GM21529 (cell line): ENCODE results near the gene PKD2L2.
"Not testable (repeated sequence)": the region's sequence is repeated elsewhere in the genome, so short reads cannot be mapped to it uniquely, and the experiment has no call there.

ENCODE experiments used
- ATAC-seq: cut with Tn5 transposase; IDR thresholded peaks from one replicate; pipeline ENCODE4 v1.9.1; 2021; ENCODE audit not compliant: unreplicated experiment

The PKD2L2 gene

DNA sequence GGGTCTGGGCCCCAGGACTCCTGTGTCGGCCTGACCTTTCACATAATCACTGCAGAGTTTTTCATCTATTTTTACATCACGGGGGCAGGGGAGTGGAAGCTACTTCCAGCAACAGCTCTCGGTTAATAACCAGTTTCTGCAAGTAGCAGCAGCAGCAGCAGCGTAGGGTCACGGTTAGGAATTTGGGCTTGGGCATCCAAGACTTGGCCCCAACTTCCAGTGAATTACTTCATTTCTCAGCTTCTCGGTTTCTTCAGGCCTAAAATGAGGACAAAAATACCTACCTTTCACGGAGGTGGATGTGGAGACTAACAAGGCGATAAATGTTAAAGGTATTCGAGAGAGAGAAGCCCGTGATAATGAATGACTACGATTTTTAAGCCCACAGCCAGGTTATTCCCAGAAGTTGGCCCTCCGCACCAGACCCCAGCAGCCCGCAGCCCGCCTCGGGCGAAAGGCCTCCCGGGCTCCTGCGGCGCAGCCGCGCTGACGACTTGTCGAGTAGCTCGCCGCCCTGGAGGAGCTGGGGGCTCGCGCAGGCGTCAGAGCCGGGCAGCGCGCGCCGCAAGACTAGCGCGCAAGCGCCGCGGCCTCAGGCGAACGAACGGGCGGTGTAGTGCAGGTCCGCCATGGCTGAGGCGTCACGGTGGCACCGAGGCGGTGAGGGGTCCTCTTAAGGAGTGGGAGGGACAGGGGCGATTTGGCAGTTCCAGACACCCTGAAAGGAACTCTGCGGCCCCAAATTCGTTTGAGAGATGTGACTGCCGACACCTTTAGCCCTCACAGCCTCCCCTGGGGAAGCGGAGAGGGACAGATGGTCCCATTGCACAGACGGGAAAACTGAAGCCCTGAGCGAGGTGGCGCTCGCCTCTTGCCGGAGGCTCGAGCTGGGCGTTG lies at the start of gene PKD2L2:
Gene PKD2L2 (plus strand): TSS at position 595 of the 897 bp plus-strand sequence. CDS start 35 bp downstream, at position 630.
- peak; percentile 95 for ATAC-seq

DNA sequence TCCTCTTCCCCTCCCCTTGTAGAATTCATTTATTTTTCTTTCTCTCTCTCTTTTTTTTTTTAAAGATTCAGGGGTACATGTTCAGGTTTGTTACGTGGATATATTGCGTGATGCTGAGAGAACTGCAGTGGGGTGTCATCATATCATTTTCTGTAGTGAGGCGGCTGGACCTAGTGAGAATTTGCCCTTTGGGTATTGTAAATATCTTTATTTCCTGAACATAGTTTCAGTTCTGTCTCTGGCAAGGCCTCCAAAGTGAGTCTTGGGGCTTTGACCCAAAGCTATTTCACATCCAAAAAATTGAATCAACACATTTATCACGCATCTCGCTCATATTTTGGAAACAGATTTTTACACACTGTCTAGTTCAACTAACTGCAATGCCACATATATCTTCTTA lies 47.0 kb upstream of the PKD2L2 start:
- no peak for ATAC-seq

DNA sequence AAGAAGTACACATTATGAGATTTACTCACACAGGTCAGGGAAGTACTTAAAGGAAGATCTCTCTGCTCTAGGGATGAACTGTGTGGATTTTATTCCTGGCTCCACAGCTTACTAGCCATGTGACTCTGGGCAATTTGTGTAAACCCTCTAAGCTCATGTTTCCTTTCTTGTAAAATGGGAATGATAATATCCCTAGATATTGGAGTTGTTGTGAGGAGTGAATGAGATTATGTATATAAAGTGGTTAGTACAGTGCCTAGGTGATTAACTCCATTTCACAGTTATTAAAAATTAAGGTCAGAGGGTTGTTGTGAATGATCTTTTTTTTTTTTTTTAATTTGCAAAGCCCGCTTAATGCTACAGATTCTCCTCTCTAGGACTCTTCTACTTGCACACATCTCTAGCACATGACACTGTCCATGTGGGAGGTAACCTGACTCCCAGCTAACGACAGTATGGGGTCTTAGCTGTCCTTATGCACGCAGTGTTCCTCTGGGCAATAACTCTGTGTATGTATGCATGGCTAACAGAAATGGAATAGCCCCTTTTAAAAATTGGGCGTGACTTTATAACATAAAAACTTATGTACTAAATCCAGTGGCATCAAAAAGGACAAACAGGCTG lies 45.5 kb upstream of the PKD2L2 start:
- no peak for ATAC-seq

DNA sequence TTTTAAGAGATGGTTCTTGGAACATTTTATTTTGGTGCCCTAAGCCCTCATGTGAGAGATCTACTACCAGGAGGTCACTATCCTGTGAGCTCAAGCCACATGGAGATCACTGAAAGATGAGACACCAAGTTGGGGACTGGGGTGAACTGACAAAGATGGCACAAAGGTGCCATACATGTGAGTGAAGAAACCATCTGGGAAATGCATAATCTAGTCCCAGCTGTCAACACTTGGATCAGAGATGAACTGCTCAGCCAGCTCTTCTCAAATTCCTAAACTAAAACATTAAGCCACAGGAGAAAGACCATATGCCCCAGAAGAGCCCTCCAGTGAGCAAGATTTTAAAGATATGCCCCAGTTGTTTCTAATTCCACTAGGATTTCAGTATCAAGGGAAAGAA lies 43.8 kb upstream of the PKD2L2 start:
- no peak for ATAC-seq

DNA sequence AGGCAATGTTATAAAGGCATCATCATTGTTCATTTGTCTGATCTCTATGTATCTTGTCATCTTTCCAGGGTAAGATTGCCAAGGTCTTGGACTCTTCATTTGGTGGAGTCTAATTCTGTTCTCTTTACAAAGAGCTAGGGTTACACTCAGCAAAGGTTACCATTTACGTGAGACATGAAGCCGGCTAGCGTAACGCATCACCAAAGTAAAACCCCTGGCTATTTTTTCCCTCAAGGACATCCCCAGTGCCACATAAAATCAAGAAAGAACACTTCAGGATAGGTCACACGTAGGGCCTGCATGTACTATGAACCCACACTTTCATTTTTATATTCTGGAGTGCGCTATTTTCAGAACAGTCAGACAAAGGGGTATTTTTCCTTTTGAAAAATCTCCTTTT lies 41.6 kb upstream of the PKD2L2 start:
- ATAC-seq = peak; percentile 79

DNA sequence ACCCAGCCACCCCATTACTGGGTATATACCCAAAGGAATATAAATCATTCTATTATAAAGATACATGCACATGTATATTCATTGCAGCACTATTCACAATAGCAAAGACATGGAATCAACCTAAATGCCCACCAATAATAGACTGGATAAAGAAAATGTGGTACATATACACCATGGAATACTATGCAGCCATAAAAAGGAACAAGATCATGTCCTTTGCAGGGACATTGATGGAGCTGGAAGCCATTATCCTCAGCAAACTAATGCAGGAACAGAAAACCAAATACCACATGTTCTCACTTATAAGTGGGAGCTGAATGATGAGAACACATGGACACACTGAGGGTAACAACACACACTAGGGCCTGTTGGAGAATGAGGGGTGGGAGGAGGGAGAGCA lies 36.1 kb upstream of the PKD2L2 start:
- ATAC-seq = not testable (repeated sequence)

DNA sequence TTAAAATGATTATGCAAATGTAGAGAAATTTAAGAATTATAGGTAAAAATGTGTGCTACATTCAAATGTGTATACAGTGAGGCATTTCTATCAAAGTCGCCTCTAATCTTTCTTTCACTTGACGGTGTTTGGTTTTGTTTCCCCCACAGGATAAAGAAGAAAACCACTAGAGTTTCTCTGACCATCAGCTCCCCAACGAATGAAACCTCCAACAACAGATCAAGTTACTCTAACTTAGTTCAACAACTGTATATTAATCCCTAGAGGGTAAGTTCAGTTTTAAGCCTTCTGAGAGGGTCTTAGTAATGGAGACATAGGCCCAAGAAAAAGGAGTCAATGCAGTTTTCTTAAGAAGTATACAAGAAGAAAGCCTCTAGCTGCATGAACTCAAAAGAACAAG lies 33.1 kb upstream of the PKD2L2 start:
- ATAC-seq = peak; percentile 41

DNA sequence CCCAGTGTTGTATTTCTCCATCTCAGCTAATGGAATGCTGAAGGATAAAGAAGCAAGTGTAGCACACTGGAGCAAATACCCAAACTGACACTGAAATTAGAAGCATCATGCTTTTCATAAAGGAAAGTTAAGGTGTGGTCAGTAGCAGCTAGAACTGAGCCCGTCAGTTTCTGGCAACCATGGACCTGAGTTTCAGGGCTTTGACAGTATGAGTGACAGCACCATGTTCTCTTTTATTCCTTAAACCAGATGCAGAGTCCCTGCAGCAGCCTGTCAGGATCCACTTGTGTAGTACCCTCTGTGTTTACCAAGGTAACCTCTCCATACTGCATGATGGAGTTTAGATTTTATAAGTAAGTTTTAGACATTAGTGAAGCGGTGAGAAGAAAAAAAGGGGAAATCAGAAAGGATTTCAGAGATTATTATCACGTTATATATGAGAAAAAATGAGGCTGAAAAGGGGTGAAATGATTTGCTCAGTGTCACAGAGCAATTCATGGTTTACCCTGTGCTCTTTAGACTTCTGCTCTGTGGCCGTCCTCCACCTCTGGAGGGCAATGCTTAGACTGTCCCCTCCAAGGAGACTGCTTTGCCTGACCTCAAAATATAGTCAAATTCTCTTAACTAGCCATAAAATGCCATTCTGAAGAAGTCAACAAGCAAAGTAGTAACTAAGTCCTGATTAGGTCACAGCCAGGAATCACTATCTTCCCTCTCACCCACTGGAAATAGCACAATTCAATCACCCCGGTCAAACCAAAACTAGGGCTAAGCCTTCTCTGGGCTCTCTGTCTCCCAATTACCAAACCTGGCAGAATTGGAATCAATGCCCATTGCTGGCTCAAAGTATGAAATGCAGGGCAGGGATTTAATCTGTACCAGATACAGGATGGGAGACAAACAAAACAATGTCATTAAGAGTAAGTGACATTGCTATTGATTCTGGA lies 32.1 kb upstream of the PKD2L2 start:
- peak; percentile 42 for ATAC-seq

DNA sequence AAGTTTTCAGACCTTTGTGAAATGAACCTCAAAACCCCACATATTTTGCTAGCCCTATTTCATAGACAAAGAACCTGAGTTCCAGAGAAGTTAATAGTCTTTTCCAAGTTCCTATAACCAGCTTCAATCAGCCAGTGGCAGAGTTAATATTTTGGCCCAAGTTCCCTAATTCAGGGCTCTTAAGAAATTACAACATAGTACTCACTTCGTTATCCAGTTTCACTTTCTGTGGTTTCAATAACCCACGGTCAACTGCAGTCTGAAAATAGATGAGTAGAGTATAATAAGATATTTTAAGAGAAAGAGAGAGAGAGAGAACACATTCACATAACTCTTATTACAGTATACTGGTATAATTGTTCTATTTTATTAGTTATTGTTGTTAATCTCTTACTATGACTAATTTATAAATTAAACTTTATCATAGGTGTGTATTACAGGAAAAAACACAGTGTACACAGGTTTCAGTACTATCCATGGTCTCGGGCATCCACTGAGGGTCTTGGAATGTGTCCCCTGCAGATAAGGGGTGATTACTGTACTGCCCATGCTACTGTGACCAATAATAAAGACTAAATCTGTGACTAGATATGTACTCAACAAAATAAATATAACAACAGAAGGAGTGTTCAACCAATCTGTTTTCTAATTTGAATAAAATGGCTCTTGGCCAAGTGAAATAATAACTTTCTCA lies 30.9 kb upstream of the PKD2L2 start:
- peak; percentile 92 for ATAC-seq

DNA sequence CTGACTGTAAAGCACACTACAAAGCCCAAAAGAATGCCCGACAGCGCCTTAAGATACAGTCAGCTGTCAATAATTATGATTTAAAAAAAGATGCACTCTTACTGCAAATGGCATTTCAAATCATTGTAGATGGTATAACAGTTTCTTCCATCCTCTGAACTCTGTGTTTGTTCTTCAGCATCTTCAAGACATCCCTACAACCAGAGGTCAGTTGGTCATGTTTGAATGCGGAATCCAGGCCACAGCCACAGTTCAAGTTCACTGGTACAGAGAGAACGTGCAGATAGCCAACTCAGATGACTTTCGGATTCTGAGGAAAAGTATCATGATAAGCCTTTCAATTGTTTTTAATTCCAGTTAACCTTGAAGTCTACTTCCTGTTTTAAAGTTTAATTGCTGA lies 30.3 kb upstream of the PKD2L2 start:
- ATAC-seq = no peak

DNA sequence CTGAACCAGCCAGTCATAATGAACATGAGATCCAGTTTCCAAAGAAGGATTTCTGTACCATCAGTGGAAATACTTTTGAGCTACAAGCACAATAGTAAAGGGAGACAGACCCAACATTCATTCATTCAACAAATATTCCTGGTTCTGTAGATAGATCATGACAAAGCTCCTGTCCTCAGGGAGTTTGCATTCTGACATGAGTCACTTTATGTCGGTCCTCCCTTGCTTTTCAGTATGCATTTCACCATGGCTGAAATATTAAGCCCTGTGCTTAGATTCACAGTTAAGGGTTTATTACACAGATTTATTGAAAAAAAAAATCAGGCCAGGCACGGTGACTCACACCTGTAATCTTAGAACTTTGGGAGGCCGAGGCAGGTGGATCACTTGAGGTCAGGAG lies 27.0 kb upstream of the PKD2L2 start:
- no peak for ATAC-seq

DNA sequence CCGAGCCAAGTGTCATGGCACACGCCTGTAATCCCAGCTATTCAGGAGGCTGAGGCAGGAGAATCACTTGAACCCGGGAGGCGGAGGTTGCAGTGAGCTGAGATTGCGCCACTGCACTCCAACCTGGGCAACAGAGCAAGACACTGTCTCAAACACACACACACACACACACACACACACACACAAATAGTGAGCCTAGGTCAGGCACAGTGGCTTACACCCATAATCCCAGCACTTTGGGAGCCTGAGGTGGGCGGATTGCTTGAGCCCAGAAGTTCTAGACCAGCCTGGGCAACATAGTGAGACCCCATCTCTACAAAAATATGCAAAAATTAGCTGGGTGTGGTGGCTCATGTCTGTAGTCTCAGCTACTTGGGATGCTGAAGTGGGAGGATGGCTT lies 25.6 kb upstream of the PKD2L2 start:
- not testable (repeated sequence) for ATAC-seq

DNA sequence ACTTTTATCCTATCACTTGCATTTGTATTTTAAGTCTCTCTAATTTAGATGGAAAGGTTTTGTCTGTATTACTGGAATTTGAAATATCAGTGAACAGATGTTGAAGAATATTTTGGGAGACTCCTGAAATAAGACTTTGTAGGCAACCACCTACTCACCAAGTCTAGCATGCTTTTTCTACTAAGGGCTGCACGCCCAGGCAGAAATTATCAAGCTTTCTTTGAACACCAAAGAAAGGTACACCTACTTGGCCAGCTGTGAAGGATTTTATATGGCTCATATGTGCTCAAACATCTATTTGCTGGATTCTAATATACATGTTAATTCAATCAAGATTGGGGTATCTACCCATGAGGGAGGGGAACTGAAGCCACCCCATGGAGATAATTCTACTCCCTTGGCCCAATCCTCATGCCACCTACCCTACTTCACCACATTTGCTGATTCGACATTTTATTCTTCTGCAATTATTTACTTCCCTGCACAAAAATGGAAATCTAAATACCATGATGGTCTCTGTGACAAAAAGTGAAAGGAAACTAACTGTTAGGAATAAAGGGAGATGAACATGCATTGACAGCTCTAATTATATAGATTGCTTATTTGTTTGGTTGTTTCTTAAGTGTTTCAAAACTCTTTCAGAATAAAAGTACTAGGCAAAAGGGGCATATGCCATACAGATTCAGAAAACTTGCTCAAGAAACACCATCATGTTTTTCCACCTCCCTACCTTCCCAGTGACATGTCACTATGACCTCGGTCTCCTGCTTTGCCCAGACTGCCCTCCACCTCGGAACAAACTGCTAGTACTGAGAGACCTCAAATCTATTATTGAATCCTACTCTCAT lies 22.5 kb upstream of the PKD2L2 start:
- no peak for ATAC-seq

DNA sequence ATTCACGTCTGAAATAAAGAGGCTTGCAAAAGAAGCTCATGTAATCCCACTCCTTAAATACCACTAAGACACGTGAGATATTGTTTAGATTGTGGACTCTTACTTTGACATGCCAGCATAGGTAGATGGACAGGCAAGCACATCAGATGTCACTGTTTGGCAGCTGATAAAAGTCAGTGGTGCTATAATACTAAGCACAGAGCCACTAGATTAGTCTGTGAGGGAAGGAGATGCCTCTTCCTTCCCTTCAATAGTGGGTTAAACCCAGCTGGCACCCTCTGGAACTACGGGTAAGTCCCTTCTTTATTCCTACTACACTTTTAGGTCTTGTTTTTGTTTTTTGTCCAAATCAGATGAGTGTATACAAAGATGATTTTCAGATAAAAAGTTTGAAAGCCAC lies 21.6 kb upstream of the PKD2L2 start, which contains the start of gene MYOT:
Gene MYOT (plus strand): TSS at position 197 of the 400 bp plus-strand sequence. CDS start 2,792 bp downstream, outside the sequence.
- no peak for ATAC-seq

DNA sequence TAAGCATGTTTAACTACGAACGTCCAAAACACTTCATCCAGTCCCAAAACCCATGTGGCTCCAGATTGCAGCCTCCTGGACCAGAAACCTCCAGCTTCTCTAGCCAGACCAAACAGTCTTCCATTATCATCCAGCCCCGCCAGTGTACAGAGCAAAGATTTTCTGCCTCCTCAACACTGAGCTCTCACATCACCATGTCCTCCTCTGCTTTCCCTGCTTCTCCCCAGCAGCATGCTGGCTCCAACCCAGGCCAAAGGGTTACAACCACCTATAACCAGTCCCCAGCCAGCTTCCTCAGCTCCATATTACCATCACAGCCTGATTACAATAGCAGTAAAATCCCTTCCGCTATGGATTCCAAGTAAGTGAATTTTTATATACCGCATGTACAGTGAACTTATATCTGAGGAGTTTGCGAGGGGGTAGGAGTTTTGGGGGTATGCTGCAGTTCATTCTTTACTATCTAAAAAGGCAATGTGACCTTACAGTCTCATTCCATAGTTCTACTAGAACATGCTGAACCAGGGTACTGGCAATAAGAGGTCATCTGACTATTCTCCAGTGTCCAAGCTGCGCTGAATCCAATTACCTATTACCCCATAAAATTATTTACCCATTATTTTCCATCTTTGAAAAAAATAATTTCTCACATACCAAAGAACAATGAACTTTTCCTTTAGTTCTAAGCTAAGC lies 18.5 kb upstream of the PKD2L2 start:
- no peak for ATAC-seq

DNA sequence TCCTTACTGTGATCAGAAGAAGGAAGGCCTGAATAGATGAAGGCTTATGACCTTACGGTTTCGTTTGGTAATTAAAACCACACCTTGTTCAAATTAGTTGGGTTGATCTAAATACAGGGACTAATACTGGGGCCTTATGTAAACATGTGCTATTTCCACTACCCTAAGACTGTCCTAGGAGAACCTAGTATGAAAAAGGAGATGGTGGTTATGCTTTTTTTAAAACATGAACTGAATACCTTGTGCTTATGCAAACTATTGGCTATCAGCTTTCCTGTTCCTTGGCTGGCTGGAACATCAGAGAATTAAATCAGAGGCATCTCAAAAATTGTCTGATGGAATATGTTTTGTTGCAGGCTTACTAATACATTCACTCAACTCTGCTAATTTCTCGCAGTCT lies 17.7 kb upstream of the PKD2L2 start:
- ATAC-seq = no peak

DNA sequence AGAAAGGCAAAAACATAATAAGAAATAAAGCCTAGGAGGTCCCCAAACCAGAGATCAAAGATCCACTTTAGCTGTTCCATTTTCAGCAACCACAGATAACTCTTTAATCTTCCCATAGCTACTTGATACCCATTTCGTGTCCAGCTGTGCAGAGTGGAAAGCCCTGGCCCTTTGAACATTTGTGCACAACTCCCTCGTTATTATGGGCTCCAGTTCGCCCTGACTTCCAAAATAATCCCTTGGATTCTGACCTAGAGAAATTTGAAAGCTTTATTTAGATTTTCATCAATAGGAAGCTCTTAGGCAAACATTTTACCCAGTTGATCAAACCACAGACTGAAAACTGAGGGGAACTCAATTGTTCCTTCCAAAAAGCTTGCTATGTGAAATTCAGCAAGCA lies 16.8 kb upstream of the PKD2L2 start:
- no peak for ATAC-seq

DNA sequence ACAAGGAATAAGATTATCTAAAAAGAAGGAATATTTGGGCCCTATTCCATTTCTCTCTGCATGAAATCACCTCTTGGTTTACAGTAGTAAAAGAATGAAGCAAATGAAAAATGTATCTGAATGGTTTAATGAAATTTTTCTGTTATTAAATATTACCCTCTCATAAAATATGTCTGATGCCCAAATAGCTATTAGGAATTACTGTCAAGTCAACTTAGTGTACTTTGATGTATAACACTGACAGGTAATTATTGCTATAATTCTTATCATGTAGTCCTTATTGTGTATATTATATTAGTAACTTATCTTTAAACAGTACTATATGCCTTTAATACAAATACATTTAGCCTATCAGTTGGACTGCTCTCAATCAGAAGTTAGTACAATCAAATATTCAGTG lies 13.2 kb upstream of the PKD2L2 start:
- ATAC-seq = no peak

DNA sequence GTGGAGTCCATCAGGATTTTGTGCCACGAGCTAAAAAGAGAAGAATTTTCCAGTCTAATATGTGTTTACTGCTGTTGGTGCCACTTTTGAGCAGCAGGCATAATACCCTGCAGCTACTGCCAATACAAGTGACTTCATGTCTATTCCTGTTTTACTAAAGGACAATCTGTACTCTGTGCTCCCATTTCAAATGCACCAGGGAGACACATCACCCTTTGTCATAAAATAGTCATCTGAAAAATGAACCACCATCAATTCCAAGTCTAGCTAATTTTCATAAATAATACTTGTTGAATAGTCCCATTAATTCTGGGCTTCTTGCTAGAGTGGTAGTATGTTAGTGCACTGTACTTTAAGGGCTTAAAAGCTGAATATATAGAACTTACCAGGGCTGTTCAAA lies 8.9 kb upstream of the PKD2L2 start:
- no peak for ATAC-seq
